T-helper 2 cell treated with Interferon-gamma antibody and Interleukin-4, amounts not matched to agents 5 μg/mL and 100 μg/mL, for 36 hours (primary cell): ENCODE measurements around the gene TRMT112.

Source experiments
- DNase-seq: peaks from one replicate; pipeline ENCODE4 v3.0.0; 2021; ENCODE audit warnings: low spot score
- H3K27ac Mint-ChIP-seq: one replicate; pipeline ENCODE4 v1.8.0; 2021; ENCODE audit warnings: mild to moderate bottlenecking, mixed read lengths
- H3K27me3 Mint-ChIP-seq: one replicate; pipeline ENCODE4 v1.8.0; 2021; ENCODE audit warnings: low read depth, mixed read lengths
- H3K36me3 Mint-ChIP-seq: one replicate; pipeline ENCODE4 v1.8.0; 2021; ENCODE audit warnings: low read depth, mixed read lengths
- H3K4me1 Mint-ChIP-seq: one replicate; pipeline ENCODE4 v1.8.0; 2021; ENCODE audit warnings: low read depth, mixed read lengths
- H3K4me3 Mint-ChIP-seq: one replicate; pipeline ENCODE4 v1.8.0; 2022; ENCODE audit warnings: mild to moderate bottlenecking, moderate library complexity, mixed read lengths
- H3K9me3 Mint-ChIP-seq: one replicate; pipeline ENCODE4 v1.8.0; 2021; ENCODE audit warnings: mixed read lengths

TRMT112 gene

DNA sequence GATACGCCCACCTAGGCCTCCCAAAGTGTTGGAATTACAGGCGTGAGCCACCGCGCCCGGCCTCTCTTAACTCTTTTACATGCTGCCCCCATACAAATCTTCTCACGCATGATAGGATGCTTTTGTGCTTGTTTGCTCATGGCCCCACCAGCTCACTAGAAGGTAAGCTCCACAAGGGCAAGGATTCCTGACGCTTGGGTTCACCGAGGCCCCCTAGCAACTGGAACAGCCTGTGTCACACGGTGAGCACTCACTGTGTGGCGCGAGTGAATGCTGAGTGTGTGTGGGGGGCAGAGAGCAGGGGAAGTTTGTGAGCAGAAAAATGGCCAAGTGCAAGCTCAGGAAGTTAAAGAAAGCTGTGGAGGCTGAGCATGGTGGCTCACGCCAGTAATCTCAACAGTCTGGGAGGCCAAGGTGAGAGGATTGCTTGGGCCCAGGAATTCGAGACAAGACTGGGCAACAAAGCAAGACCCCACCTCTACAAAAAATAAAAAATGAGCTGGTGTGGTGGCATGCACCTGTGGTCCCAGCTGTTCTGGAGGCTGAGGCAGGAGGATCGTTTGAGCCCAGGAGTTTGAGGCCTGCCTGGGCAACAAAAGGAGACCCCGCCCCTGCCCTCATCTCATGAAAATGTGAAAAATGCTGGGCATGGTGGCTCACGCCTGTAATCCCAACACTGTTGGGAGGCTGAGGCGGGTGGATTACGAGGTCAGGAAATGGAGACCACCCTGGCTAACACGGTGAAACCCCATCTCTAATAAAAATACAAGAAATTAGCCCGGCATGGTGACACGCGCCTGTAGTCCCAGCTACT, 35.2 kb downstream of the TRMT112 start:
- Mint-ChIP-seq H3K36me3 (peaks cover 14% of the 10 kb centered on the region), H3K9me3 (no peaks in the 10 kb centered on the region), H3K27ac (no peak overlapping the region), H3K4me3 (no peak overlapping the region), H3K27me3 (no peaks in the 10 kb centered on the region), H3K4me1 (peaks cover 15% of the 10 kb centered on the region)
- no peak for DNase-seq

DNA sequence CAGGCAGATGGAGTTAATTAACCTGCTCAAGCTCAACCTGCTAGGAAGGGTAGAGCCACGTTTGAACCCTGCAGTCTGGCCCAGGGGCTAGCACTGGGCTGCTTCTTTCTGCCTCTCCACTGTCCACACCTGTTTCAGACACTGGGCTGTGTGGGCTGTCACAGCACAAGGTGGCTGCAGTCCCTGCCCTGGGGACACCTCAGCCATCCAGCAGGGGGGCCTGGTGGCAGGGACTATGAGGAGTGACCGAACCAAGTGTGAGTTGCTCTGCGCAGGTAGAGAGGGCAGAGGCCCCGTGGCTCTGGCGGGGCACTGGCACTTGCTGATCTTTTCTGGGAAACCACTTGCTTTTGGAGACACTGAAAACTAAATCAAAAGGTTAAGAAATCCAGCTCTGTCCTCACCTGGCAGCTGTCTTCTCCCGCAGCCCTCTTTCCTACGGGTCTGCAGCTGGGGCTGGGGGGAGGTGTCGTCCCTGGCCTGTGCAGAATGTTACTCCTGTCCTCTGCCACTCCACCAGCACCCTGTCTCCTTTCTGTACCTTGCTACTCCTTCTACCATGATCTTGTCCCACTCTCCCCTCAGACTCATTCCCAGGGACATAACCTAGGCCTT, 38.7 kb downstream of the TRMT112 start:
- peaks cover 14% of the 10 kb centered on the region for H3K36me3 Mint-ChIP-seq
- peaks cover 6% of the 10 kb centered on the region for H3K4me1 Mint-ChIP-seq
- H3K9me3 Mint-ChIP-seq: no peaks in the 10 kb centered on the region
- no peak for DNase-seq
- no peak overlapping the region for H3K27ac Mint-ChIP-seq
- no peaks in the 10 kb centered on the region for H3K27me3 Mint-ChIP-seq
- no peak overlapping the region for H3K4me3 Mint-ChIP-seq

DNA sequence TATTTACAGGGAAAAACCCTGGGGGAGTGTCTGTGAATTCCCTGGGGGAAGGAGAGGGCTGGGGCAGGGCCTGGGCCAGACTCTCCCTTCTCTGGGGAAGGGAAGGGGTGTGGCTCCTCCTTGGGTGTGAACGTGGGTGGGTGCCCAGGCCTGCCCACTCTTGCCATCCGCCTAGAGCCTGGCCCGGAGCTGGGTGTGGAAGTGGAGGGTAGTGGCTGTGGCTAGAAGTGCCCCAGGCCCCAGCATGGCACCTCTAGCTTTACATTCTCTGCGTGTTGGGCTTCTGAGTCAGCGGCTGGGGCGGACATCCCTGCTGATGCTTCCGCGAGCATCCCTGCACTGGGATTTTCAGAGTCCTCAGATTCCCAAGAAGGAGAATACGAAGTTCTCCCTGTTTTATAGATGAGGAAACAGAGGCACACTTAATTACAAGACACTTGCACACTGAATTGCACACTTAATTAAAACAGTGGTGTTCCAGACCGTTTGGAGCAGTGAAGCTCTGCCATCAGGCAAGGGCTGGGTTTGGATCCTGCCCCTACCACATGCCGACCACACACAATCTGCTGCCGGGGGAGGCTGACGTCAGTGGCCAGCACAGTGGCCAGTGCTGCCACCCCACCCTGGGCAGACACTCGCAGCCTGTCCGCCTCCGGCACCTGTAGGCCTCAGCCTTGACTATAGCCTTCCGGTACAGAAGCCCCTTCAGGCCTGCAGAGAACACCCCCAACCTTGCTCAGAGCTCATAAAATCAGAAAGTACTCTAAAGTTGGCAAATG, 40.5 kb downstream of the TRMT112 start:
- no peaks in the 10 kb centered on the region for H3K9me3 Mint-ChIP-seq
- H3K27ac Mint-ChIP-seq: no peak overlapping the region
- no peak for DNase-seq
- peaks cover 5% of the 10 kb centered on the region for H3K4me1 Mint-ChIP-seq
- H3K36me3 Mint-ChIP-seq: peaks cover 12% of the 10 kb centered on the region
- H3K27me3 Mint-ChIP-seq: no peaks in the 10 kb centered on the region
- H3K4me3 Mint-ChIP-seq: no peak overlapping the region

DNA sequence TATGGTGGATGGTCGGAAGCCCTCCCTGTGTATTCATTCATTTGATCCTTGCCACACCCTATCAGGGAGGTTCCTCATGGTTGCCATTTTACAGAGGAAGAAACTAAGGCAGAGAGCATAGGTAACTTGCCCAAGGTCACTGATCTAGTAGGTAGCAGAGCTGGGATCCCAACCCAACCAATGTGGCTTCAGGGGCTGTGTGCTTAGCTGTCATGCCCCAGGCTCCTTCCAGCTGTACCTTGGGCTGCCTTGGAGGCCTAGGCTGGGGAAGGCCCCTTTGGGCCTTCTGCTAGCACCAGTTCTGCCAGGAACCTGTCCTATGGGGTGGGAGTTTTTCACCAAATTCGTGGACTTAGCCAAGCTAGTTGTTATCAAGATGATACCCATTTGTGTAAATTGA, 41.5 kb downstream of the TRMT112 start:
- Mint-ChIP-seq H3K4me3 (no peak overlapping the region), H3K36me3 (peaks cover 8% of the 10 kb centered on the region), H3K27me3 (no peaks in the 10 kb centered on the region), H3K27ac (no peak overlapping the region), H3K4me1 (peaks cover 7% of the 10 kb centered on the region), H3K9me3 (no peaks in the 10 kb centered on the region)
- no peak for DNase-seq

DNA sequence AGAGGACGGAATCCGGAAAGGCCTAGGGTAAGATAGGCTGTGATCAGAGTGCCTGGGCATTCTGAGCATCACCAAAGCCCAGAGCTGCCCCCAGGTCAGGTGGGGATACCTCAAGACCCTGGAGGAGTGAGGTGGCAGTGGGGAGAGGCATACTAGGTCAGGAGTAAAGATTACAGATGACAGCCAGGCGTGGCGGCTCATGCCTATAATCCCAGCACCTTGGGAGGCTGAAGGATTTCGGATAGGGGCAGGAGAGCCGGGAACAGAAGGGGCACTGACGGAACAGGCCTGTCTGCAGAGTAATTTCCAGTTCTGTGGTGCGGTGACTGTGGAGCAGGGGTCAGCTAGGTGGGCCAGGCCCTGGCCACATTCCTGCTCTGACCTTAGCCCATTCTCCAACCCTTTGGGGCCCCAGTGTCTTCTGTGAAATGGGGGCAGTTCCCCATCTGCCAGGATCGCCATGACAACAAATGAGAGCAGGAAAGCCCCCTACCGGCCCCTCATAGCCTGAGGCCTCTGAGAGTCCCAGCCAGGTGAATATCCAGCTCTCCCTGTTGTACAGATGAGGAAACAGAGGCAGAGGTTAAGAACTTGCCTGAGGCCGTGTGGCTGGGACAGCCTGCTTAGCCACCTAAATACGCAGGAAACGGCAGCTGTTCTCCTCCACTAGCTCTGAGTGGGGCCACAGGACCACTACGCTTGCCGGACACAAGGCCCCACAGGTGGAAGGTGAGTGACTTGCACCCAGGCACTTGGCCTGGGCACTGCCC, 42.1 kb downstream of the TRMT112 start:
- Mint-ChIP-seq H3K27me3 (no peaks in the 10 kb centered on the region), H3K4me1 (peaks cover 8% of the 10 kb centered on the region), H3K27ac (no peak overlapping the region), H3K4me3 (no peak overlapping the region), H3K9me3 (no peaks in the 10 kb centered on the region), H3K36me3 (peaks cover 9% of the 10 kb centered on the region)
- DNase-seq: no peak

DNA sequence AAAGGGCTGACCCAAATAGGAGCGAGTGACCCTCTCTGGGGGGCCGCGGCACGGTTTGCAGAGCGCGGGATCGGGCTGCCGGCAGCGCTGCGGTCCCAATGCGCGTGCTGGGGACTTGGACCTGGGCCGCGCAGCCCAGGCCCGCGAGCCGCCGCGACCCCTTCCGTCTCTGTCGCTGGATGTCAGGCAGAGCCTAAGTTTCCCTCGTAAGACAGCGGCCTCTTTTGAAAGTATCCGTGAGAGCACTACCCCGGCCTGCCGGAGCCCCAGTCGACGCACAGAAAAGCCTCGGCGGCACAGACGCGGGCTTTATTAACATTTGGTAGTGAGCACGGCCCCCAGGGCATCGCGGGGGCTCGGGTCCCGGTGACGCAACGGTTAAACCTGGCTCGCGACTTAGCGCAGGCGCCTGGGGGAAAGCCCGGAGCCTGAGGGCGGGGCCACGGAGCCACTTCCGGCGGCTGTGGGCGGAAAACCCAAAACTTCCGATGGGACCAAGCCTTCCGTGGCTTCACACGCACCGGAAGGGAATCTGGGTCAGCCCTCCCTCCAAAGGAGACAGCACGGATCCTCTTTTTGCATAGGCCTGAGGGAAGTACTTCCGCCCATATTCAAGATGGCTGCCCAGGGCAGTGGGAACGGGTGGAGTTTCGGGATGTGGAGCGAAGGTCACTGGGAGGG, 47.7 kb downstream of the TRMT112 start:
- DNase-seq: peak; percentile 98
- H3K4me1 Mint-ChIP-seq: peaks cover 24% of the 10 kb centered on the region
- no peaks in the 10 kb centered on the region for H3K9me3 Mint-ChIP-seq
- H3K36me3 Mint-ChIP-seq: peaks cover 7% of the 10 kb centered on the region
- H3K27ac Mint-ChIP-seq: peak overlapping the region; percentile 96
- peak overlapping the region; percentile 96 for H3K4me3 Mint-ChIP-seq
- no peaks in the 10 kb centered on the region for H3K27me3 Mint-ChIP-seq

DNA sequence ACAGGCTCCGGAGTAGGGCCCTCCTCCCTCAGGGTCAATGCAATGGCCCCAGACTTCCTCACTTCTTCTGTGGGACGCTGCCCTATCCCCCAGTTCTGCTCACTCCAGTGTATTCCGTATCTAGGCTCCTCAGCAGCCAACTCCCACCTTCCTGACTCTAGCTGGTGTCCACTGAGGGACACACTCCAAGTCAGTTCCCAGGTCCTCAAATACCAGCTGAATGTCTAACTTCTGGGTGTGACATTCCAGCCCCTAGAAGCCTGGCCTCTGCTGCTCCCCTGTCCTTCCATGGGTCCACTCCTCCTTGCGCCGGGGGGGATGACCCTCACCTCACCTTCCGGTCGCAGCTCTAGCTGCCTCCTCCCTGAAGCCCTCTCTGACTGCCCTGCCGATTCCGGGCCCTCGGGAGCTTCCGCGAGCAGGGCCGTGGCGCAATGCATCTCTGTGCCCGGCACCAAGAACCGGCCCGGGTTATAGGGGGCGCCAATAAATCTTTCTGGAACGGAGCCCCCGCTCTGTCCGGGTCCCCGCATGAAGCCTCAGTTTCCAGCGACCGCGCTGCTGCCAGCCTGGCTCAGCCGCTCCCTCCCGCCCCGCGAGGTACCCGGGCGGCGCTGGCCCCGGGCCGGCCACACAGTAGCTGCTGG, 48.3 kb downstream of the TRMT112 start:
- Mint-ChIP-seq H3K9me3 (no peaks in the 10 kb centered on the region), H3K36me3 (peaks cover 7% of the 10 kb centered on the region), H3K27me3 (no peaks in the 10 kb centered on the region), H3K4me1 (peaks cover 24% of the 10 kb centered on the region), H3K4me3 (peak overlapping the region; percentile 96), H3K27ac (peak overlapping the region; percentile 96)
- DNase-seq: peak; percentile 58

DNA sequence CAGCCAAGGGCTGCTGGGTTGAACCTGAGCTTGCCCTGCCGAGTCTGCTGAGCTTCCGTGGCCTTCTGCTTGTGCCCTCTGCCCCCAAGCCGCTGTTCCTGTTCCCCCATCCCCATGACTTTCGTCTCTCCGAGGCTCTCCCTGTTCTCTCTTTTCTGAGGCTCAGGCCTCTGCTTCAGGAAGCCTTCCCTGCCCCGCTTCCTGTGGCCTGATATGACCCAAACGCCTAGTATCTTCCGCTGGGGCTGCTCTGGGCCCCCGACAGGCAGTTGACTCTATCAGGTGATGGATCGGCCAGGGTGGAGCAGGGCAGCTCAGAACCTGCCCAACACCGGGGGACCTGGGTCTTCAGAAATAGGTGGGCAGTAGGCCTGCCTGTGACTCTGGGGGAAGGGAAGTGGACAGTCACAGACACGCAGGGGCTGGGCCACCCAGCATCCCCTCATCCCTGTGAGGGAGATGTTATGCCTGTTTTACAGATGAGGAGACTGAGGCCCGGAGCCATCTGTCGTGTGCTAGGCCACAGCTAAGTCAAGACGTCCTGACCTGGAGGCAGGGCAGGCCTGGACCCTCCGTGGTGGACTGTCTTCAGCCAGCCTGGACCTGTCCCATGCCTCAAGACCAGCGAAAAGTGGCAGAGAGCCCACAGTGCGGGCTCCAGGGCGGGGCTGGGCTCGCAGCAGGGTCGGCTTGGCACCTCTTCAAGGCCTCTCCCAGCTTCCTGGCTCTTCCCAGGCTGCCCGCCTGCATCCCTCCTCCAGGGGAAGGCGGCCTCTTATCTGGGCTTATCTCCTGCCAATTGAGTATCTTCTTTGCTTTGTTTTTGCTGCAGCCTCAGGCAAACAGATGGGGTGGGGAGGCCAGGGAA, 49.1 kb downstream of the TRMT112 start:
- Mint-ChIP-seq H3K27ac (peak overlapping the region; percentile 96), H3K9me3 (no peaks in the 10 kb centered on the region), H3K4me3 (peak overlapping the region; percentile 96), H3K36me3 (peaks cover 7% of the 10 kb centered on the region), H3K27me3 (no peaks in the 10 kb centered on the region), H3K4me1 (peaks cover 24% of the 10 kb centered on the region)
- DNase-seq: no peak

DNA sequence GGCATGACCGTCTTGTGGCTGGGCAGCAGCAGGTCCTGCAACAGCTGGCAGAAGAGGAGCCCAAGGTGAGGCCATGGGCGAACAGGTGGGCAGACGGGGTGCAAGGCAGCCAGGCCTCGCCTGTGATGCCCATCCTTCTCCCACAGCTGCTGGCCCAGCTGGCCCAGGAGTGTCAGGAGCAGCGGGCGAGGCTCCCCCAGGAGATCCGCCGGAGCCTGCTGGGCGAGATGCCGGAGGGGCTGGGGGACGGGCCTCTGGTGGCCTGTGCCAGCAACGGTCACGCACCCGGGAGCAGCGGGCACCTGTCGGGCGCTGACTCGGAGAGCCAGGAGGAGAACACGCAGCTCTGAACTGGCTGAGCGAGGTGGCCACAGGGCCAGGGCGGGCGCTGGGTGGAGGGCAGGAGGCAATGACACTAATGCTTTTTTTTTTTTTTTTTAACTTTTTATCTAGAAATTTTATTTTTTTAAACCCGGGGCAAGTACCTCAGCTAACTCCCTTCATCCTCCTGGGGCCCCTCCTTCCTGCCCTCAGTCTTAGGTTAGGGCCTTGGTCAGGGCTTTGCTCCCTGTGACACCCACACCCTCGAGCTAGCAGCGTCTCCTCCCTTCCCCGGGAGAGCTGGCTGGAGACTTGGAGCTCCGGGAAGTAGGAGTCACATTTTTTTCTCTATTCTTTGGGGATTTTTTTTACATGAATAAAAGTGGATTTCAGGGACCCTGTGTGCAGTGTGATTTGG, 50.0 kb downstream of the TRMT112 start:
- DNase-seq: no peak
- Mint-ChIP-seq H3K27ac (peak overlapping the region; percentile 96), H3K27me3 (no peaks in the 10 kb centered on the region), H3K9me3 (no peaks in the 10 kb centered on the region), H3K36me3 (peaks cover 9% of the 10 kb centered on the region), H3K4me1 (peaks cover 23% of the 10 kb centered on the region), H3K4me3 (no peak overlapping the region)
